GM12878 (cell line): ENCODE results near the gene MGAT4B. TPM values are rescaled to one million over a fixed set of nuclear protein-coding genes. Genes with fewer than 3 reads are reported as not detected.

Source experiments
- ATAC-seq: fragments of 200-7000 bp; cut with Tn5 transposase; 3 replicates; pipeline ENCODE4 v1.9.1; 2020; ENCODE audit warnings: mild to moderate bottlenecking, moderate library complexity
- BruUV-seq: library from RNA; stranded (reverse); fragments of 400-500 nt; replicated peaks from 2 replicates; lab custom pipeline; 2021; lab: Mats Ljungman, UMichigan
- CTCF ChIA-PET: fragments of 300-600 bp; sonication (Branson Sonifier 250); formaldehyde crosslinking; extraction: SDS; loops from one replicate; lab custom pipeline; 2021; ENCODE audit warnings: inconsistent platforms; lab: Yijun Ruan, JAX
- POLR2A ChIA-PET: fragments of 350-600 bp; formaldehyde crosslinking; extraction: SDS; loops from one replicate; lab custom pipeline; 2021; ENCODE audit warnings: inconsistent platforms; lab: Charles Lee
- RAD21 ChIA-PET: fragments of 300-600 bp; sonication (Branson Sonifier 250); formaldehyde crosslinking; loops from one replicate; lab custom pipeline; 2023; ENCODE audit warnings: antibody characterized with exemption; ENCODE audit not compliant: unreplicated experiment; lab: Charles Lee
- SMC1A ChIA-PET: fragments of 300-600 bp; sonication (Branson Sonifier 250); formaldehyde crosslinking; loops from one replicate; lab custom pipeline; 2023; ENCODE audit not compliant: unreplicated experiment, uncharacterized antibody; lab: Charles Lee
- DNase-seq: peaks from one replicate; pipeline ENCODE4 v3.0.0-alpha.2; 2011; ENCODE audit warnings: low read depth, low spot score
- FAIRE-seq: peaks from 3 replicates; lab custom pipeline; 2011; peaks lifted over from hg19 to GRCh38; lab: Jason Lieb, UNC
- H2AFZ ChIP-seq: 2 replicates; pipeline ENCODE4 v1.6.0; 2011; ENCODE audit warnings: low read depth, low read length, control low read depth; ENCODE audit not compliant: control insufficient read depth
- H3K27ac ChIP-seq: 2 replicates; pipeline ENCODE4 v1.5.1; 2011; ENCODE audit warnings: control low read depth; ENCODE audit not compliant: control insufficient read depth, insufficient read depth
- H3K27me3 ChIP-seq, 2 experiments: replicated peaks in 1 of 2; 2 replicates each; pipeline versions ENCODE4 v1.6.0 to v1.6.1; 2011; ENCODE audit warnings: low read length in 1 of 2; ENCODE audit not compliant: control insufficient read depth in 2 of 2, insufficient read depth in 2 of 2
- H3K36me3 ChIP-seq, 2 experiments: 2 replicates each; pipeline ENCODE4 v1.5.1; 2011; ENCODE audit warnings: low read length in 1 of 2; ENCODE audit not compliant: control insufficient read depth in 2 of 2, insufficient read depth in 2 of 2
- H3K4me1 ChIP-seq: 2 replicates; pipeline ENCODE4 v1.6.1; 2011; ENCODE audit warnings: mild to moderate bottlenecking, low read length, moderate library complexity, mixed read lengths; ENCODE audit not compliant: control insufficient read depth, insufficient read depth
- H3K4me2 ChIP-seq: 2 replicates; pipeline ENCODE4 v1.6.0; 2011; ENCODE audit warnings: control low read depth; ENCODE audit not compliant: control insufficient read depth, insufficient read depth
- H3K4me3 ChIP-seq: fragments of 200-600 bp; sonication (generic); 2 replicates; pipeline ENCODE4 v1.5.1; 2016
- H3K79me2 ChIP-seq: 2 replicates; pipeline ENCODE4 v1.6.0; 2011; ENCODE audit warnings: low read length; ENCODE audit not compliant: control insufficient read depth, insufficient read depth
- H3K9ac ChIP-seq: 2 replicates; pipeline ENCODE4 v1.8.0; 2011; ENCODE audit warnings: low read length, control low read depth, mixed read lengths; ENCODE audit not compliant: control insufficient read depth, insufficient read depth
- H3K9me3 ChIP-seq: replicated peaks from 3 replicates; pipeline ENCODE4 v1.5.1; 2011; ENCODE audit warnings: mild to moderate bottlenecking, low read length; ENCODE audit not compliant: control insufficient read depth, insufficient read depth
- H4K20me1 ChIP-seq: 2 replicates; pipeline ENCODE4 v1.6.0; 2011; ENCODE audit not compliant: control insufficient read depth, insufficient read depth
- BACH1 ChIP-seq: fragments of 450-650 bp; IDR thresholded peaks from 2 replicates; pipeline ENCODE4 v1.6.1; 2017; ENCODE audit warnings: mild to moderate bottlenecking, borderline replicate concordance
- E4F1 ChIP-seq: fragments of 450-650 bp; IDR thresholded peaks from 2 replicates; pipeline ENCODE4 v1.6.1; 2018; ENCODE audit warnings: borderline replicate concordance, mild to moderate bottlenecking; ENCODE audit not compliant: partially characterized antibody
- ELK1 ChIP-seq: IDR thresholded peaks from 2 replicates; pipeline ENCODE4 v1.6.1; 2012; ENCODE audit warnings: low read depth, low read length, improper control_type of control experiment
- HDAC6 ChIP-seq: fragments of 200-600 bp; sonication (generic); IDR thresholded peaks from one replicate; pipeline ENCODE4 v1.8.0; 2017; ENCODE audit warnings: antibody characterized with exemption; ENCODE audit not compliant: unreplicated experiment
- MTA2 ChIP-seq: fragments of 450-650 bp; IDR thresholded peaks from 2 replicates; pipeline ENCODE4 v1.6.1; 2016; ENCODE audit warnings: low read depth, mild to moderate bottlenecking, moderate library complexity
- NFIC ChIP-seq: IDR thresholded peaks from 2 replicates; pipeline ENCODE4 v1.6.1; 2012; ENCODE audit warnings: low read depth, mild to moderate bottlenecking, inconsistent platforms, low read length, moderate library complexity
- POLR2A ChIP-seq: IDR thresholded peaks from 2 replicates; pipeline ENCODE4 v1.6.1; 2011; ENCODE audit warnings: low read depth, mild to moderate bottlenecking, low read length
- POLR2AphosphoS2 ChIP-seq: IDR thresholded peaks from 2 replicates; pipeline ENCODE4 v1.6.1; 2011; ENCODE audit warnings: low read depth, mild to moderate bottlenecking, low read length, improper control_type of control experiment, moderate library complexity
- POLR2AphosphoS5 ChIP-seq: IDR thresholded peaks from 2 replicates; pipeline ENCODE4 v1.6.1; 2011; ENCODE audit warnings: mild to moderate bottlenecking, low read length, inconsistent platforms
- TCF12 ChIP-seq: IDR thresholded peaks from 2 replicates; pipeline ENCODE4 v1.6.1; 2011; ENCODE audit warnings: low read depth, mild to moderate bottlenecking, low read length
- ZNF622 ChIP-seq: fragments of 450-650 bp; IDR thresholded peaks from 2 replicates; pipeline ENCODE4 v1.6.1; 2017; ENCODE audit warnings: mild to moderate bottlenecking, inconsistent platforms
- WGBS: methylation state at CpG from one replicate; pipeline ENCODE4 v1.1.6; 2016; ENCODE audit warnings: low lambda C conversion rate; ENCODE audit not compliant: insufficient replicate concordance, insufficient coverage; ENCODE audit errors: missing lambda C conversion rate; 5-methylcytosine and 5-hydroxymethylcytosine counted together
- in situ Hi-C: fragments of 300-500 bp; cut with MboI; formaldehyde crosslinking; loops from 9 replicates; pipeline ENCODE4 v1.14.3; 2018; ENCODE audit warnings: mixed read lengths
- intact Hi-C: fragments of 100-400 bp; cut with micrococcal nuclease; formaldehyde crosslinking; loops from one replicate; pipeline ENCODE4 v1.14.2; 2022; ENCODE audit not compliant: unreplicated experiment
- polyA plus RNA-seq, 11 experiments: library from polyadenylated mRNA; depleted of rRNA in 4 of 11; unstranded in 6 of 11; stranded (reverse) in 5 of 11; fragments of >200 nt; fragmentation: Nextera tagmentation in 4 of 11; fragmentation: Illumina TruSeq in 1 of 11; extraction: Ambion mirVana in 4 of 11; extraction: Trizol in 1 of 11; gene quantifications; 1 replicate in 1 of 11; 2 replicates in 10 of 11; pipeline versions ENCODE4 v1.2.1 to v1.2.3, GENCODE V29; 2011 to 2016; ENCODE audit warnings: inconsistent platforms in 2 of 11, missing spikeins in 2 of 11, low read depth in 1 of 11
- total RNA-seq, 4 experiments: library from RNA; depleted of rRNA in 3 of 4; stranded (reverse); fragments of >200 nt in 3 of 4; fragmentation: Illumina TruSeq in 1 of 4; extraction: Trizol in 1 of 4; gene quantifications; 2 replicates each; pipeline versions ENCODE4 v1.2.1 to v1.2.3, GENCODE V29; 2013 to 2021

MGAT4B gene
- total and polyA plus RNA-seq, 10 of the 15 experiments (the other 5 are each of a cell fraction or from before 2014, with no cell fraction given), result 0.60 to 82.5 (median 34.4) TPM; not detected in 1

DNA sequence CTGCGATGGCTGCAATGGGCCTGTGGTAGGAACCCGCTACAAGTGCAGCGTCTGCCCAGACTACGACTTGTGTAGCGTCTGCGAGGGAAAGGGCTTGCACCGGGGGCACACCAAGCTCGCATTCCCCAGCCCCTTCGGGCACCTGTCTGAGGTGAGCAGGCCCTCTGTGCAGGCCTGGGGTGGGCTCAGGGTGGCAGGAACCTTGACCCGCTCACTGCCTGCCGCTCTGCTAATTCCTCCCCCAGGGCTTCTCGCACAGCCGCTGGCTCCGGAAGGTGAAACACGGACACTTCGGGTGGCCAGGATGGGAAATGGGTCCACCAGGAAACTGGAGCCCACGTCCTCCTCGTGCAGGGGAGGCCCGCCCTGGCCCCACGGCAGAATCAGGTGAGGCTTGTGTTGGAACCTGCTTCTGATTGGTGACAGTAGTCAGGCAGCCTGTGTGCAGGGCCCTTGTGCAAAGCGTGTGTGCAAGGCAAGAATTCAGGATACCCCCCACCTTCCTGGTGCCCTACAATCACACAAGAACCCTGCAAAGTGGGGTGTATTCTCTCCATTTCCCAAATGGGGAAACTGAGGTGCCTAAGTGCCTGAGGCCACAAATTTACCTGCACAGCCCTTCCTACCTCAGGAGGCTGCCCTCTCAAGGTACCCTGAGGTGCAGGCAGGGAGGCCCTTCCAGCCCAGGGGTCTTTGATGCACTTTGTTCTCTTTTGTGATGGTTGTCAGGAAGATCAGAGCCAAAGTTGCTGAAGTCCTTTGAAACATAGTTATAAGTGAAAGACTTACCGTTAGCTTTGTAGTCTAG, 17.5 kb upstream of the MGAT4B start:
- Histone ChIP-seq H3K27ac (no peak overlapping the region), H3K36me3 (peaks cover 20 to 28% of the 10 kb centered on the region in 2 experiments), H4K20me1 (peaks cover 17% of the 10 kb centered on the region), H3K9ac (no peak overlapping the region), H3K27me3 (no peaks in the 10 kb centered on the region), H3K4me1 (peaks cover 24% of the 10 kb centered on the region), H3K9me3 (no peaks in the 10 kb centered on the region), H3K4me3 (no peak overlapping the region), H3K79me2 (peaks cover 29% of the 10 kb centered on the region), H2AFZ (no peak overlapping the region), H3K4me2 (0 out of 2 replicates have a peak overlapping the region, but pooled peaks have one; percentile 17)
- intact Hi-C loops, result no loop called here
- no peak for ATAC-seq
- ChIA-PET SMC1A (interaction anchor here (0.7 kb wide), 1 partner anchor 13 kb away, joined by 3 read pairs; no protein-coding TSS in a partner anchor), POLR2A (no interaction called here), CTCF (interaction anchor here (0.6 kb wide), 1 partner anchor 60 kb away, joined by 3 read pairs; no protein-coding TSS in a partner anchor), RAD21 (no interaction called here)
- WGBS, result over 99% methylated on average over 22 of the region's 22 CpGs
- no TSS peak for BruUV-seq
- no peak for FAIRE-seq
- no peak for DNase-seq
- in situ Hi-C loops, result loop anchor here (25.0 kb wide), 1 partner anchor 988 kb away; the partner anchor contains the start of gene MGAT1
- peak; percentile 6 for TF ChIP-seq POLR2A
- no peak for TF ChIP-seq MTA2
- peak; percentile 68; the same call in 1 of the 2 replicates for TF ChIP-seq POLR2AphosphoS2

- no peak for ATAC-seq
- no peak overlapping the region for H3K9ac ChIP-seq
- SMC1A ChIA-PET, result interaction anchor here (0.9 to 1.1 kb wide), 3 partner anchors 11 to 60 kb away, joined by 3 to 4 read pairs (median 3); partner anchors contain the start of gene LTC4S
- H3K4me2 ChIP-seq, result peak overlapping the region; percentile 99
- H3K36me3 ChIP-seq, result peaks cover 18 to 21% of the 10 kb centered on the region in 2 experiments
- no peak for FAIRE-seq
- no peak overlapping the region for H2AFZ ChIP-seq
- no peak overlapping the region; the same call in 1 of the 2 replicates for H3K27ac ChIP-seq
- CTCF ChIA-PET, result interaction anchor here (1.0 to 1.1 kb wide), 2 partner anchors 21 to 38 kb away, joined by 3 to 4 read pairs; no protein-coding TSS in a partner anchor
- peaks cover 29% of the 10 kb centered on the region for H3K79me2 ChIP-seq
- H4K20me1 ChIP-seq, result peaks cover 17% of the 10 kb centered on the region
- intact Hi-C loops, result no loop called here
- 77% methylated on average over 8 of the region's 8 CpGs for WGBS
- H3K4me1 ChIP-seq, result peaks cover 31% of the 10 kb centered on the region
- POLR2A ChIA-PET, result interaction anchor here (0.6 to 1.3 kb wide), 4 partner anchors 8 to 91 kb away, joined by 3 to 5 read pairs (median 4); partner anchors contain the start of gene MRNIP
- no peaks in the 10 kb centered on the region for H3K9me3 ChIP-seq
- DNase-seq, result no peak
- TF ChIP-seq ELK1 (no peak), POLR2AphosphoS5 (0 out of 2 replicates have a peak, but pooled peaks have one; percentile 13), TCF12 (no peak), NFIC (no peak), E4F1 (no peak), BACH1 (0 out of 2 replicates have a peak, but pooled peaks have one; percentile 23), POLR2A (peak; percentile 70), HDAC6 (no peak), ZNF622 (no peak)
- no TSS peak for BruUV-seq
- RAD21 ChIA-PET, result interaction anchor here (0.9 kb wide), 1 partner anchor 17 kb away, joined by 4 read pairs; no protein-coding TSS in a partner anchor
- in situ Hi-C loops, result loop anchor here (25.0 kb wide), 1 partner anchor 990 kb away; the partner anchor contains the start of gene MGAT1
- no peaks in the 10 kb centered on the region for H3K27me3 ChIP-seq
- peak overlapping the region; percentile 93 for H3K4me3 ChIP-seq
Observed at GRCh38 chr5:179822444-179822990, 15.9 kb upstream of the MGAT4B start.
